Adrenal gland (tissue), 12 donors: ENCODE data around the gene EMILIN2. TPM values are rescaled to one million over a fixed set of nuclear protein-coding genes. Genes with fewer than 3 reads are reported as not detected.

Experiments
- DNase-seq, 7 donors: peaks; one replicate each; pipeline ENCODE4 v3.0.0-alpha.2; 2019 to 2020
- H3K27ac ChIP-seq, 5 donors: fragments of 200-600 bp; sonication (generic) in 4 of 5; 1 replicate in 3 of 5; 2 replicates in 2 of 5; pipeline versions ENCODE4 v1.5.1 to v1.8.0; 2016 to 2020; ENCODE audit warnings: mild to moderate bottlenecking in 1 of 5
- H3K27me3 ChIP-seq: fragments of 200-600 bp; 2 replicates; pipeline ENCODE4 v1.8.0; 2021
- H3K36me3 ChIP-seq, 2 donors: fragments of 200-600 bp; replicated peaks in 1 of 2; 1 replicate in 1 of 2; 2 replicates in 1 of 2; pipeline versions ENCODE4 v1.5.1 to v1.8.0; 2018 to 2022
- H3K4me1 ChIP-seq, 2 donors: fragments of 200-600 bp; replicated peaks in 1 of 2; 1 replicate in 1 of 2; 2 replicates in 1 of 2; pipeline versions ENCODE4 v1.5.1 to v1.8.0; 2018 to 2021
- H3K4me3 ChIP-seq, 4 donors: fragments of 200-600 bp; sonication (generic) in 3 of 4; one replicate each; pipeline ENCODE4 v1.5.1; 2016 to 2018
- H3K9me3 ChIP-seq, 3 donors: fragments of 200-600 bp; sonication (generic) in 1 of 3; replicated peaks in 1 of 3; 1 replicate in 2 of 3; 2 replicates in 1 of 3; pipeline versions ENCODE4 v1.5.1 to v1.8.0; 2016 to 2021
- CTCF ChIP-seq, 6 experiments: fragments of 450-650 bp in 4 of 6; fragments of 200-600 bp in 2 of 6; sonication (generic) in 1 of 6; IDR thresholded peaks; 1 replicate in 5 of 6; 2 replicates in 1 of 6; pipeline versions ENCODE4 v1.5.1 to v1.8.0; 2016 to 2021; ENCODE audit warnings: antibody characterized with exemption in 6 of 6, mild to moderate bottlenecking in 2 of 6, moderate library complexity in 1 of 6
- POLR2A ChIP-seq, 2 donors: fragments of 450-650 bp; IDR thresholded peaks; one replicate each; pipeline ENCODE4 v1.6.1; 2017; ENCODE audit warnings: antibody characterized with exemption in 2 of 2, mild to moderate bottlenecking in 2 of 2, moderate library complexity in 1 of 2
- WGBS, 4 donors: extraction: QIAGEN DNeasy Blood & Tissue Kit in 2 of 4; methylation state at CpG; one replicate each; pipeline versions ENCODE4 v1.1.5 to v1.1.7; 2013 to 2017; 5-methylcytosine and 5-hydroxymethylcytosine counted together
- intact Hi-C, 2 donors: fragments of 100-400 bp; cut with DNase I; formaldehyde crosslinking; loops; one replicate each; pipeline versions ENCODE4 v1.14.1 to v1.15.0; 2022 to 2023
- polyA plus RNA-seq, 3 donors: library from polyadenylated mRNA; stranded (reverse); fragments of 200-250 nt in 2 of 3; fragments of 350-450 nt in 1 of 3; fragmentation: Illumina TruSeq in 1 of 3; extraction: RNeasy Lipid Tissue Mini Kit (QIAGEN cat#74804) in 1 of 3; gene quantifications; one replicate each; pipeline ENCODE4 v1.2.3, GENCODE V29; 2013 to 2014
- total RNA-seq, 9 donors: library from RNA; depleted of rRNA in 4 of 9; stranded (reverse); fragments of >200 nt in 4 of 9; fragments of 120-200 nt in 1 of 9; fragmentation: NEBNext Ultra II Directional in 1 of 9; extraction: Animal tissue kit (Norgen Biotek cat#: 25700) in 1 of 9; gene quantifications; one replicate each; pipeline versions ENCODE4 v1.1.0 to v1.2.4, GENCODE V29; 2013 to 2023
- donor health status: healthy with polysubstance abuse.
- donor health status: Bipolar disorder and iron deficiency.
- donor health status: DM: yes; HTN: yes; CAD: no.
- donor health status: DM: no; HTN: no; CAD: no.
- donor health status: DM: no; HTN: no; CAD: no.
- donor health status: DM: yes; HTN: yes; CAD: no.

Gene EMILIN2
- total and polyA plus RNA-seq, 12 donors, result 3.3 to 20.8 (median 9.3) TPM

DNA sequence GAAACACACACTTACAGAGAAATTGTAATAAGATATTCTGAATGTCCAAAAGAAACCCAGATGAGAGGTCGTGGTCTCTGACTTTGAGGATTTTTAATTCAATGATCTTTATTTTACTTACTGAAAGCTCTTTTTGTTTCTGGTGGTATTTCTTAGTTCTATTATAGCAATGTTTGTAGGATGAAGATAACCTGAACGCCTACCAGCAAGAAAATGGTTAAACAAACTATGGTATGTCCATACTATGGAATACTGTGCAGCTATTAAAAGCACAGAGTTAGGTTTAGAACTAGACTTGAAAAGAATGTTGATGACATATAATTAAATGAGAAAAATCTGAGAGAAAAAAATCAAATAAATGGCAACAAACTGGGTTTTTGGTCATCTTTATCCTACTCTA is 105.8 kb downstream of the EMILIN2 start:
- WGBS, 4 donors, result 49 to 89% (median 70%) methylated on average over 2 of the region's 2 CpGs
- intact Hi-C loops, result no loop called here

GRCh38 chr18:2953935-2954653 is 107.3 kb downstream of the EMILIN2 start:
- no peak for TF ChIP-seq CTCF (IDR thresholded peaks at IDR 0.05)
- no peak for TF ChIP-seq POLR2A (IDR thresholded peaks at IDR 0.05)
- H3K36me3 ChIP-seq, result peaks cover 0 to 34% of the 10 kb centered on the region in 2 donors
- H3K4me1 ChIP-seq, result peaks cover 0 to 15% of the 10 kb centered on the region in 2 donors
- H3K27me3 ChIP-seq, result no peaks in the 10 kb centered on the region
- H3K9me3 ChIP-seq, result no peaks in the 10 kb centered on the region
- no peak overlapping the region for H3K27ac ChIP-seq
- H3K4me3 ChIP-seq, result no peak overlapping the region
- 94 to 97% (median 96%) methylated on average over 6 of the region's 6 CpGs for WGBS, 4 donors
- DNase-seq, result no peak
- intact Hi-C loops, result no loop called here

More for the DNA sequence above, 105.8 kb downstream of the EMILIN2 start:
- no peak overlapping the region for H3K27ac ChIP-seq
- peaks cover 0 to 34% of the 10 kb centered on the region in 2 donors for H3K36me3 ChIP-seq
- no peaks in the 10 kb centered on the region for H3K27me3 ChIP-seq
- no peak overlapping the region for H3K4me3 ChIP-seq
- TF ChIP-seq CTCF (IDR thresholded peaks at IDR 0.05) (no peak), POLR2A (IDR thresholded peaks at IDR 0.05) (no peak)
- no peaks in the 10 kb centered on the region for H3K9me3 ChIP-seq
- no peak for DNase-seq
- H3K4me1 ChIP-seq, result peaks cover 0 to 5% of the 10 kb centered on the region in 2 donors

- no peak overlapping the region for H3K27ac ChIP-seq
- WGBS, 4 donors, result 89 to 97% (median 96%) methylated on average over 12 of the region's 12 CpGs
- H3K9me3 ChIP-seq, result no peaks in the 10 kb centered on the region
- no peak for DNase-seq
- no peak for TF ChIP-seq POLR2A (IDR thresholded peaks at IDR 0.05)
- TF ChIP-seq CTCF (IDR thresholded peaks at IDR 0.05), result no peak
- H3K36me3 ChIP-seq, result peaks cover 0 to 34% of the 10 kb centered on the region in 2 donors
- intact Hi-C loops, result no loop called here
- H3K27me3 ChIP-seq, result no peaks in the 10 kb centered on the region
- H3K4me3 ChIP-seq, result no peak overlapping the region
- H3K4me1 ChIP-seq, result peaks cover 0 to 21% of the 10 kb centered on the region in 2 donors
Measured at GRCh38 chr18:2954869-2955645, 108.3 kb downstream of the EMILIN2 start.

DNA sequence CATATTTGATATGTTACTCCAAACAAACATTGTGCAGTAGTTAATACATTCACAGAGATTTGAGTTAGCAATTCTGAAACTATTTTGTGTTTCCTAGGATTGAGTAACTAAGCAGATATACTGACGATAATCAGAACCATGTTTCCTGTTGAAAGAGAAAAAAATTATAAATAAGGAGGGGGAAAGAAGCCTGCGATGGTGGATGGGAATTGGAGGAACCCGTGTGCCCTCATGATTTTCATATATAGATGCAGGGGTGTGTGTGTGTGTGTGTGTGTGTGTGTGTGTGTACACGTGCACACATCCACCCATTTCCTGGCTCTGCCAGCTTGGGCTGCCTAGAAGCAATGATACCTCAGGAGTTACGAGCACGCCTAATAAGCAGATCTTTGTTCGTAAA is 109.2 kb downstream of the EMILIN2 start:
- Histone ChIP-seq H3K36me3 (peaks cover 0 to 25% of the 10 kb centered on the region in 2 donors), H3K4me1 (peaks cover 0 to 30% of the 10 kb centered on the region in 2 donors), H3K4me3 (no peak overlapping the region), H3K27ac (no peak overlapping the region), H3K9me3 (no peaks in the 10 kb centered on the region), H3K27me3 (no peaks in the 10 kb centered on the region)
- WGBS, 4 donors, result 65 to 82% (median 79%) methylated on average over 7 of the region's 7 CpGs
- TF ChIP-seq POLR2A (IDR thresholded peaks at IDR 0.05), result no peak
- no peak for TF ChIP-seq CTCF (IDR thresholded peaks at IDR 0.05)
- intact Hi-C loops, result no loop called here
- DNase-seq, result no peak
